22Rv1 (cell line): ENCODE data around the gene BCR.

Experiments used
- ZFX ChIP-seq: fragments of 450-650 bp; IDR thresholded peaks from 2 replicates; pipeline ENCODE4 v1.6.1; 2017; ENCODE audit warnings: antibody characterized with exemption, borderline replicate concordance
- TF ChIP-seq, protein P1 (sequence below): fragments of 450-650 bp; IDR thresholded peaks from 2 replicates; pipeline ENCODE4 v1.5.1; 2017; ENCODE audit warnings: mild to moderate bottlenecking

DNA sequence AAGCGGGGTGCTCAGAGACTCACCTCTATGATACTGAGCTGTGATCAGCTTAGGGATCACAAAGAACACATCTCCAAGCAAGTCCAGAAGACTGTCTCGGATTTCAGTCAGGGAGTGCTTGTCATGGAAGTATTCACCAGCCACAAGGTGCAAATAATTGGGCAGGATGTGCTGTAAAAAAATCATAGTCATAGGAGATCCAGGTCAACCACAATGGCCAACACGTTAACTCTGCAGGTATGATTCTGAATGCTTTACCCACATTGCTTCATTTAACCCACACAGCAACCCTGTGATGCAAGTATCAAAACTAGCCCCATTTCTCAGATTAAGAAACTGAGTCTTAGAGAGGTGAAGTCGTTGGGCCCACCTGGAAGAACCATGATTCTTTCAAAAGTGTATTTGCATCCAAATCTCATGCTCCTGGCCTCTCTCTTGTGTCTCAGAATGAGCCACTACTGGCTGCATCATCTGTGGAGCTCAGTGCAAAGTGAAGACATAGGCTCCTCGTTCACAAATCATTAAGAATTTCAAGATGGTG, 179.3 kb downstream of the BCR start:
- TF ChIP-seq, protein P1, sequence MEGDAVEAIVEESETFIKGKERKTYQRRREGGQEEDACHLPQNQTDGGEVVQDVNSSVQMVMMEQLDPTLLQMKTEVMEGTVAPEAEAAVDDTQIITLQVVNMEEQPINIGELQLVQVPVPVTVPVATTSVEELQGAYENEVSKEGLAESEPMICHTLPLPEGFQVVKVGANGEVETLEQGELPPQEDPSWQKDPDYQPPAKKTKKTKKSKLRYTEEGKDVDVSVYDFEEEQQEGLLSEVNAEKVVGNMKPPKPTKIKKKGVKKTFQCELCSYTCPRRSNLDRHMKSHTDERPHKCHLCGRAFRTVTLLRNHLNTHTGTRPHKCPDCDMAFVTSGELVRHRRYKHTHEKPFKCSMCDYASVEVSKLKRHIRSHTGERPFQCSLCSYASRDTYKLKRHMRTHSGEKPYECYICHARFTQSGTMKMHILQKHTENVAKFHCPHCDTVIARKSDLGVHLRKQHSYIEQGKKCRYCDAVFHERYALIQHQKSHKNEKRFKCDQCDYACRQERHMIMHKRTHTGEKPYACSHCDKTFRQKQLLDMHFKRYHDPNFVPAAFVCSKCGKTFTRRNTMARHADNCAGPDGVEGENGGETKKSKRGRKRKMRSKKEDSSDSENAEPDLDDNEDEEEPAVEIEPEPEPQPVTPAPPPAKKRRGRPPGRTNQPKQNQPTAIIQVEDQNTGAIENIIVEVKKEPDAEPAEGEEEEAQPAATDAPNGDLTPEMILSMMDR: no peak
- no peak for TF ChIP-seq ZFX
